ENCODE measurements around the gene EYS.

The EYS gene

GRCh38 chr6:63677282-63677681 is 2029.7 kb downstream of the EYS start:
- no peak for DNase-seq

- DNase-seq: no peak
Observed at GRCh38 chr6:63676412-63677114, 2030.5 kb downstream of the EYS start.

- DNase-seq: no peak
Observed at GRCh38 chr6:63675138-63675537, 2031.9 kb downstream of the EYS start.

GRCh38 chr6:63674635-63675034 is 2032.4 kb downstream of the EYS start:
- no peak for DNase-seq

- DNase-seq: no peak
Observed at GRCh38 chr6:63673692-63674091, 2033.3 kb downstream of the EYS start.

- DNase-seq: no peak
Observed at GRCh38 chr6:63672582-63673129, 2034.4 kb downstream of the EYS start.

GRCh38 chr6:63671098-63671754 is 2035.8 kb downstream of the EYS start:
- no peak for DNase-seq

Data from NCI-H510A (cell line).